PC-3 (cell line): ENCODE results near the gene AKNA. TPM values are rescaled to one million over a fixed set of nuclear protein-coding genes. Genes with fewer than 3 reads are reported as not detected.

Source experiments
- ATAC-seq: fragments of 200-7000 bp; cut with Tn5 transposase; 2 replicates; pipeline ENCODE4 v1.9.1; 2020; ENCODE audit warnings: mild to moderate bottlenecking, moderate library complexity
- BruUV-seq: library from RNA; stranded (reverse); fragments of 400-500 nt; replicated peaks from 2 replicates; lab custom pipeline; 2021; lab: Mats Ljungman, UMichigan
- CTCF ChIA-PET: fragments of 300-600 bp; sonication (Branson Sonifier 250); formaldehyde crosslinking; loops from one replicate; lab custom pipeline; 2022; ENCODE audit warnings: antibody characterized with exemption; lab: Charles Lee
- POLR2A ChIA-PET: fragments of 300-600 bp; sonication (Branson Sonifier 250); formaldehyde crosslinking; loops from one replicate; lab custom pipeline; 2022; ENCODE audit warnings: antibody characterized with exemption; ENCODE audit not compliant: unreplicated experiment; lab: Charles Lee
- DNase-seq: peaks from one replicate; pipeline ENCODE4 v3.0.0-alpha.2; 2015
- H2AFZ ChIP-seq: fragments of 300-600 bp; sonication (generic); 2 replicates; pipeline ENCODE4 v1.6.0; 2016; ENCODE audit warnings: antibody characterized with exemption, low read length
- H3F3A ChIP-seq: fragments of 300-600 bp; sonication (generic); one replicate; pipeline ENCODE4 v1.6.0; 2017; ENCODE audit warnings: antibody characterized with exemption, low read length, control low read depth, mild to moderate bottlenecking; ENCODE audit not compliant: unreplicated experiment
- H3K27ac ChIP-seq: fragments of 300-600 bp; sonication (generic); 2 replicates; pipeline ENCODE4 v1.5.1; 2016; ENCODE audit warnings: mild to moderate bottlenecking, low read length
- H3K27me3 ChIP-seq: fragments of 300-600 bp; sonication (generic); 2 replicates; pipeline ENCODE4 v1.6.1; 2016; ENCODE audit warnings: low read length, mixed read lengths
- H3K36me3 ChIP-seq: fragments of 300-600 bp; sonication (generic); 2 replicates; pipeline ENCODE4 v1.6.1; 2016; ENCODE audit warnings: low read depth, mixed run types, low read length, mixed read lengths
- H3K4me1 ChIP-seq: fragments of 300-600 bp; sonication (generic); 2 replicates; pipeline ENCODE4 v1.5.1; 2016; ENCODE audit warnings: low read length; ENCODE audit not compliant: insufficient read depth
- H3K4me2 ChIP-seq: fragments of 300-600 bp; sonication (generic); 2 replicates; pipeline ENCODE4 v1.6.0; 2016; ENCODE audit warnings: low read length
- H3K4me3 ChIP-seq: fragments of 300-600 bp; sonication (generic); 2 replicates; pipeline ENCODE4 v1.5.1; 2016; ENCODE audit warnings: mild to moderate bottlenecking, low read length, mixed read lengths
- H3K79me2 ChIP-seq: fragments of 300-600 bp; sonication (generic); 2 replicates; pipeline ENCODE4 v1.6.1; 2017; ENCODE audit warnings: low read length, mixed read lengths
- H3K9ac ChIP-seq: fragments of 300-600 bp; sonication (generic); 2 replicates; pipeline ENCODE4 v1.6.0; 2016; ENCODE audit warnings: mild to moderate bottlenecking, low read length
- H3K9me2 ChIP-seq: fragments of 300-600 bp; sonication (generic); replicated peaks from 2 replicates; pipeline ENCODE4 v1.6.1; 2016; ENCODE audit warnings: mixed run types, low read length, mixed read lengths
- H3K9me3 ChIP-seq: fragments of 300-600 bp; sonication (generic); 2 replicates; pipeline ENCODE4 v1.6.1; 2016; ENCODE audit warnings: low read length, mixed read lengths
- H4K20me1 ChIP-seq: fragments of 300-600 bp; sonication (generic); 2 replicates; pipeline ENCODE4 v1.6.1; 2016; ENCODE audit warnings: low read length, mixed read lengths
- EZH2 ChIP-seq: fragments of 300-600 bp; sonication (generic); IDR thresholded peaks from one replicate; pipeline ENCODE4 v1.6.1; 2017; ENCODE audit warnings: antibody characterized with exemption, mild to moderate bottlenecking, low read length; ENCODE audit not compliant: unreplicated experiment
- EZH2phosphoT487 ChIP-seq: fragments of 300-600 bp; sonication (generic); IDR thresholded peaks from 2 replicates; pipeline ENCODE4 v1.6.1; 2018; ENCODE audit warnings: mild to moderate bottlenecking, antibody characterized with exemption, low read length, borderline replicate concordance
- intact Hi-C: fragments of 100-400 bp; cut with micrococcal nuclease; formaldehyde crosslinking; loops from 2 replicates; pipeline ENCODE4 v1.9.0; 2023
- total RNA-seq: library from RNA; depleted of rRNA; stranded (reverse); fragments of >200 nt; gene quantifications from 2 replicates; pipeline ENCODE4 v1.2.3, GENCODE V29; 2014; rRNA removed
- TF ChIP-seq, protein P1 (sequence below): fragments of 300-600 bp; sonication (generic); conservative IDR thresholded peaks from 2 replicates; pipeline ENCODE4 v1.5.1; 2017; ENCODE audit warnings: antibody characterized with exemption, low read depth, mild to moderate bottlenecking, low read length

Gene AKNA
- total RNA-seq, 1 experiment from 2014 or later = 9.1 TPM

DNA sequence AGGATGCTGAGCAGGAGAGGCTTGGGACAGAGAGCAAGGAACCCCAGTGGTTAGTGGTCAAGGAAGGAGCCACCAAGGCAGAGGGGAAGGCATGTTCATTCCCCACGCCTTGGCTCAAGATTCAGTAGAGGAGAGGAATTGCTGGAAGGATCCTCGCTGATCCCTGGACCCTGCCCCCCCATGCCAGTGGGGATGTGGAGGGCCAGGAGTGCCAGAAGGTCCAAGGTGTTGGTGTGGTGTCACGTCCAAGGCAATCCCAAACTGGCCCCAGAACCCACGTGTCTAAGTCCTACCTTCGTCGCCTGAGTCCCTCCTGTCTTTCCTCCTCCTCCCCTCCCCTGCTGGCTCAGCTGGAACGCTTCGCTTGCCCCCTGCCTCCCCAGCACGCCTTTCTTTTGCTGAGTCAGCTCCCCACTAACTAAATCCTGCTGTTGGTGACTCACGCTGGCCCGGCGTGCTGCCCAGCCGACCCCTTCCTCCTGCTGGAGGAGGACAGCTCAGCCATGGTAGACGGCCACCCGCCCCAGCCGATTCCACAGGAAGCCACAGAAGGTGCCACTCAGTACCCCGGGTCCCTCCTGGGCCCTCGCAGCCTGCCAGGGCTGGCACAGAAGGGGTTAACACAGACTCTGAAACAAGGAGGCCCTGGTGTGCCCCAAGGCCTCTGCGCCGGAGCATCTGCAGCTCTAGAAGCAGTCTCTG lies 102.5 kb downstream of the AKNA start:
- no peaks in the 10 kb centered on the region for H3K36me3 ChIP-seq
- ChIA-PET POLR2A (no interaction called here), CTCF (no interaction called here)
- intact Hi-C loops = no loop called here
- H3K4me3 ChIP-seq = no peak overlapping the region
- H3K27ac ChIP-seq = no peak overlapping the region
- H3K9me3 ChIP-seq = no peaks in the 10 kb centered on the region
- H3K9me2 ChIP-seq = no peaks in the 10 kb centered on the region
- no peaks in the 10 kb centered on the region for H4K20me1 ChIP-seq
- H2AFZ ChIP-seq = no peak overlapping the region
- H3F3A ChIP-seq = no peaks in the 10 kb centered on the region
- no TSS peak for BruUV-seq
- no peaks in the 10 kb centered on the region for H3K27me3 ChIP-seq
- no peak for TF ChIP-seq EZH2phosphoT487
- peak; percentile 73 for DNase-seq
- peaks cover 9% of the 10 kb centered on the region for H3K4me1 ChIP-seq
- peak overlapping the region; percentile 8 for H3K4me2 ChIP-seq
- H3K9ac ChIP-seq = no peak overlapping the region
- ATAC-seq = peak; percentile 80
- no peaks in the 10 kb centered on the region for H3K79me2 ChIP-seq

- Histone ChIP-seq H4K20me1 (no peaks in the 10 kb centered on the region), H3K79me2 (no peaks in the 10 kb centered on the region), H3K4me3 (no peak overlapping the region), H3K4me1 (peaks cover 11% of the 10 kb centered on the region), H3K27me3 (no peaks in the 10 kb centered on the region), H2AFZ (no peak overlapping the region), H3K27ac (no peak overlapping the region), H3F3A (no peaks in the 10 kb centered on the region), H3K4me2 (no peak overlapping the region), H3K9me3 (no peaks in the 10 kb centered on the region), H3K9me2 (no peaks in the 10 kb centered on the region), H3K9ac (no peak overlapping the region), H3K36me3 (no peaks in the 10 kb centered on the region)
- CTCF ChIA-PET = no interaction called here
- BruUV-seq = no TSS peak
- intact Hi-C loops = no loop called here
- TF ChIP-seq EZH2phosphoT487 = no peak
- TF ChIP-seq, protein P1, sequence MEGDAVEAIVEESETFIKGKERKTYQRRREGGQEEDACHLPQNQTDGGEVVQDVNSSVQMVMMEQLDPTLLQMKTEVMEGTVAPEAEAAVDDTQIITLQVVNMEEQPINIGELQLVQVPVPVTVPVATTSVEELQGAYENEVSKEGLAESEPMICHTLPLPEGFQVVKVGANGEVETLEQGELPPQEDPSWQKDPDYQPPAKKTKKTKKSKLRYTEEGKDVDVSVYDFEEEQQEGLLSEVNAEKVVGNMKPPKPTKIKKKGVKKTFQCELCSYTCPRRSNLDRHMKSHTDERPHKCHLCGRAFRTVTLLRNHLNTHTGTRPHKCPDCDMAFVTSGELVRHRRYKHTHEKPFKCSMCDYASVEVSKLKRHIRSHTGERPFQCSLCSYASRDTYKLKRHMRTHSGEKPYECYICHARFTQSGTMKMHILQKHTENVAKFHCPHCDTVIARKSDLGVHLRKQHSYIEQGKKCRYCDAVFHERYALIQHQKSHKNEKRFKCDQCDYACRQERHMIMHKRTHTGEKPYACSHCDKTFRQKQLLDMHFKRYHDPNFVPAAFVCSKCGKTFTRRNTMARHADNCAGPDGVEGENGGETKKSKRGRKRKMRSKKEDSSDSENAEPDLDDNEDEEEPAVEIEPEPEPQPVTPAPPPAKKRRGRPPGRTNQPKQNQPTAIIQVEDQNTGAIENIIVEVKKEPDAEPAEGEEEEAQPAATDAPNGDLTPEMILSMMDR = no peak
- TF ChIP-seq EZH2 = no peak
- POLR2A ChIA-PET = no interaction called here
- DNase-seq = no peak
- no peak for ATAC-seq
These were observed 103.3 kb downstream of the AKNA start for GRCh38 chr9:114284316-114285060.

Other genes starting within 250 kb of the AKNA start
- 4.3 and 11.4 TPM in 2 replicates for gene COL27A1, start 232.4 kb downstream of the AKNA start, total RNA-seq
- not detected in 2 replicates for gene ORM1, start 64.9 kb downstream of the AKNA start, total RNA-seq
- gene ORM2, start 58.1 kb downstream of the AKNA start, total RNA-seq = not detected in 2 replicates
- 10.5 and 15.3 TPM in 2 replicates for gene WHRN, start 117.5 kb upstream of the AKNA start, total RNA-seq
- gene ATP6V1G1, start 199.8 kb upstream of the AKNA start, total RNA-seq = 126 and 162 TPM in 2 replicates
- gene TMEM268, start 223.3 kb upstream of the AKNA start, total RNA-seq = 5.2 and 6.6 TPM in 2 replicates